ENCODE results near the gene KIF21B.
"Not testable (repeated sequence)": the region's sequence is repeated elsewhere in the genome, so short reads cannot be mapped to it uniquely, and the experiment has no call there.

Gene KIF21B

DNA sequence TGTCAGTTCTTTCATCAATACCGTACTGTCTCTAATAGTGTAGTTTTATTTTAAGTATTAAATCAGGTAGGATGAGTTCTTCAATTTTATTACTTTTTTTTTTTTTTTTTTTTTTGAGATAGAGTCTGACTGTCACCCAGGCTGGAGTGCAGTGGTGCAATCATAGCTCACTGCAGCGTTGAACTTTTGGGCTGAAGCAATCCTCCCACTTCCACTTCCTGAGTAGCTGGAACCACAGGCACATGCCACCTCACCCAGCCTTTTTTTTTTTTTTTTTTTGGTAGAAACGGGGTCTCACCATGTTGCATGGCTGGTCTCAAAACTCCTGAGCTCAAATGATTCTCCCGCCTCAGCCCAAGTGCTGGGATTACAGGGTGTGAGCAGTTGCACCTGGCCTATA lies 84.6 kb downstream of the KIF21B start:
- DNase-seq (ENCODE audit: low read depth in 2 of 2), result no peak

DNA sequence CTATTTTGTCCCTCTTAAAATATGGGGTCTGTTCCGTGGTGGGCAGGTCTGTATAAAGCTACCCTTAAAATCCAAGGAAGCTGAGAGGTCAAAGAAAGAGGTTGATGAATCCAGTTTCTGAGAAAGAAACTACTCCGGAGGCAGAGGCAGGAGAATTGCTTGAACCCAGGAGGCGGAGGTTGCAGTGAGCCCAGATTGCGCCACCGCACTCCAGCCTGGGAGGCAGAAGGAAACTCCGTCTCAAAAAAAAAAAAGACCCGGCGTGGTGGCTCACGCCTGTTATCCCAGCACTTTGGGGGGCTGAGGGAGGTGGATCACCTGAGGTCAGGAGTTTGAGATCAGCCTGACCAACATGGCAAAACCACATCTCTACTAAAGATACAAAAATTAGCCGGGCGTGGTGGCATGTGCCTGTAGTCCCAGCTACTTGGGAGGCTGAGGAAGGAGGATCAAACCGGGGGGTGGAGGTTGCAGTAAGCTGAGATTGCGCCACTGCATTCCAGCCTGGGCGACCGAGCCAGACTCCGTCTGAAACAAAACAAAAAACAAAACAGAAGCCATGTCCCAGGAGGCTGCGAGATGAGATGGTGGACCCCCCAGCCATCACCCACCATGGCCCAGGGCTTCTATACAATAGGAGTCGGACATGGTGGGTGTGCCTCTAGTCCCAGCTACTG lies 88.1 kb downstream of the KIF21B start:
- DNase-seq (ENCODE audit: low read depth in 2 of 2), result not testable (repeated sequence)

DNA sequence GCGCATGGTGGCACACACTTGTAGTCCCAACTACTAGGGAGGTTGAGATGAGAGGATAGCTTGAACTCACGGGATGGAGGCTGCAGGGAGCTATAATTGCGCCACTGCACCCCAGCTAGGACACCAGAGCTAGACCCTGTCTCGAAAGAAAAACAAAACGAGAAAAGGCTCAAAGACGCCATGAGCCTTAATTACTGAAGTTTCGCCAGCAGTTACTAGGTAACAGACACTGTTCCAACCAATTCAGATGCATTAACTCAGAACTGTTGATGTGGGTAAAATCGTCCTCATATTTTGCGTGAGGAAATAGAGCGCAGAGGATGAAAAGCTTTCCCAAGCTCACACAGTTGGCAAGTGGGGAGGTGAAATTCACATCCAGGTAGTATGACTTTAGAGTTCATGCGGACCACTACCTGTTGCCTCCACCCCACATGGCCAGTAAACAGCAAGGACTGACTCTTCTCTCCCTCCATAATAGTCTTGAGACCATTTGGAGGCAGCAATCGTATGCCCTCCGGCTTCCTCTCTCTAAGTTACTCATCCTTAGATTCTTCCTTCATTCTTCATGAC lies 88.8 kb downstream of the KIF21B start:
- no peak for DNase-seq (ENCODE audit: low read depth in 2 of 2)

DNA sequence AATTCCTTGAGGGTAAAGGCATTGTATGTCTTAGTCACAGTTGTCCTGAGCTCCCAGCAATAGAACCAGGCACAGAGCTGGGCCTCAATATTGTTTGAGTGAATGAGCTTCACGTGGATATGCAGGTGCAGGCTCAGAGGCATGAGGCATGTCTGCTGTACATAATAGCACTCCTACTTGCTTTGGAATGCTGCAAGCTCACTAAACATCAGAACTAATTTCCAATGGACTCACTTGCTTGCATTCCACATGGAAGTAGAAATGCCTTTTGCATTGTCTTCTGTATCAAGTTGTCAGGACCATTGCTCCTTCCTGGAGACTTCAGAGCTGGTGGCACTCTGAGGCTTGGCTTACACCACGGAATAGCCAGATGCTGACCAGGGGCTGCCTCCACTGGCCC lies 91.7 kb downstream of the KIF21B start:
- no peak for DNase-seq (ENCODE audit: low read depth in 2 of 2)

DNA sequence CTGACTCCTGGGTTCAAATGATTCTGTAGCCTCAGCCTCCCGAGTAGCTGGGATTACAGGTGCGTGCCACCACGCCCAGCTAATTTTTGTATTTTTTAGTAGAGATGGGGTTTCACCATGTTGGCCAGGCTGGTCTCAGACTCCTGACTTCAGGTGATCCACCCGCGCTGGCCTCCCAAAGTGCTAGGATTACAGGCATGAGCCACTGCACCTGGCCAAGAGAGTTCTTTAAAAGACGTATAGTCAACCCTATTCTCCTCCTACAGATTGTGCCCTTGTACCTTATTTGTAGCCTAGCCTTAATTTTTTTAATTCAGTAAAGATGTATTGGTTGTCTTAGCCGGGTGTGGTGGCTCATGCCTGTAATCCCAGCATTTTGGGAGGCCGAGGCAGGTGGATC lies 93.2 kb downstream of the KIF21B start:
- DNase-seq (ENCODE audit: low read depth in 2 of 2), result not testable (repeated sequence)

DNA sequence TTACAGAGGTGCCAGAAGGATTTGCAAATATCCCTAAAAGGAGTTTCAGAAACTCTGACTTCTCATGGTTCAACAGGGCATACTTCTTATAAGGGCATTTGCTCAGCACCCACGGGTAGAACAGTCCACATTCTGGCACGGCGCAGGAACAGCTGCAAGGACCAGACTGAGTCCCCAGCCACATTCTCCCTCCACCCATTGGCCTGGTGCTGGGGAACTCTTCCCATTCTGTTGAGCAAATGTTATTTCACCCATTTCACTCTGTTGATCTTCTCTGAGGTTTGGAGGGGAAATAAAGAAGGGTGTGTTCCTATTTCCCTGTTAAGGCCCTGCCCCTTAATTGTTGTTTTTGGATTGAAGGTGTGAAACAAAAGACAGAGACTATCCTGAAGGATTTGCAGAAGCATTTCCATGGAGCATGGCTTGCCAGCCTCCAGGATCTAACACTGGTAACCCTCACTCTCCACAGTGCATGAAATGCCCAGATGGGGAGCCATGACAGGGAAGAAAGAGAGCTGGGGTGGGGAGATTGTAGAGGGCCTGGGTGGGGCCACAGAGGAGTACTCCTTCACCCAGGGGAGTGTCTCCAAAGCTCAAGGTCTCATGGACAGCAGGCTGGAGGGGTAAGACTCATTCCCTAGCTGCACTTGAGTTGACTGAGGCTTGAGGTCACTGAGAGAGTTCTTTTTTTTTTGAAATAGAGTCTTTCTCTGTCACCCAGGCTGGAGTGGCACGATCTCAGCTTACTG lies 93.8 kb downstream of the KIF21B start:
- no peak for DNase-seq (ENCODE audit: low read depth in 2 of 2)

DNA sequence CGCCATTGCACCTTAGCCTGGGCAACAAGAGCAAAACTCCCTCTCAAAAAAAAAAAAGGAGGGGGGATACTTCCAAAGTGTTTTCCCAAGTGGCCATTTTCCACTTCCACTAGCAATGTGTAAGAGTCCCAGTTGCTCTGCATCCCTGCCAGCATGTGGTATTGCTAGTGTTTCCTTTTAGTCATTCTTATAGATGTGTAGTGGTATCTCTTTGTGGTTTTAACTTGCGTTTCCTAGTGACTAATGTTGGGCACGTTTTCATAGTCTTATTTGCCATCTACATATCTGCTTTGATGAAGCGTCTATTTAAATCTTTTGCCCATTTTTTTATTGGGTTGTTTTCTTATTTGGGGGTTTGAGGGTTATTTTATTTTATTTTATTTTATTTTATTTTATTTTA lies 97.7 kb downstream of the KIF21B start:
- DNase-seq (ENCODE audit: low read depth in 2 of 2), result no peak

DNA sequence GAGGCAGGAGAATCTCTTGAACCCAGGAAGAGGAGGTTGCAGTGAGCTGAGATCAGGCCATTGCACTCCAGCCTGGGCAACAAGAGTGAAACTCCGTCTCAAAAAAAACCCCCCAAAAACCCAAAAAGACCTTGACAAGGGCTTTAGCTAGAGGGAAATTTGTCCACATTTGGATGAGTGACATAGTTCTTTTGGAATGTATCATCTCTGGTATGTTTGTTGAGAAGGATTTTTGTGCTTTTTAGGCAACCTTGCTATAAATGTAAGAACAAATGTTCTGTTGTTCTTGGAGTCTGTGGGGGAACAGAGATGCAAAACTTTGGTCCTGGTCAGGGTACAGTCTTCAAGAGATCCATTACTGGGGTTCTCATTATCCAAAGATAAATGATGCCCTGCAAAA lies 99.9 kb downstream of the KIF21B start:
- no peak for DNase-seq (ENCODE audit: low read depth in 2 of 2)

DNA sequence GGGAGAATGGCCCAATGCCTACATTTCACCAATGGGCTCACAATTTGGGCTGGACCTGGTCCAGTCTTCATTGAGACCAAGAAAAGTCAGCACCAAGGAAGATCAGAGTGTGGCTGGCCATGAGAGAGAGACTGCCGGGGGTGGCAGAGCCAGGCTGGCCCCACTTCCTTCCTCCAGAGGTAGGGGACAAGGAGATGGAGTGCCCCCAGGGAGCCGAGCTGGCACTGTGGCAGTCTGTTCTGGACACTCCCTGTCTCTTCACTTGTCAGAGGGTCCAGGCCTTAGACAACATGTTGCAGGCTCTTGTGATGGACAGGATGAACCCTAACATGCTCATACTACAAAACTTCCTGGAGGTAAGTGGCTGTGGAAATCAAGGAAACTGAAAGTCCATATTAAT lies 101.1 kb downstream of the KIF21B start:
- no peak for DNase-seq (ENCODE audit: low read depth in 2 of 2)

DNA sequence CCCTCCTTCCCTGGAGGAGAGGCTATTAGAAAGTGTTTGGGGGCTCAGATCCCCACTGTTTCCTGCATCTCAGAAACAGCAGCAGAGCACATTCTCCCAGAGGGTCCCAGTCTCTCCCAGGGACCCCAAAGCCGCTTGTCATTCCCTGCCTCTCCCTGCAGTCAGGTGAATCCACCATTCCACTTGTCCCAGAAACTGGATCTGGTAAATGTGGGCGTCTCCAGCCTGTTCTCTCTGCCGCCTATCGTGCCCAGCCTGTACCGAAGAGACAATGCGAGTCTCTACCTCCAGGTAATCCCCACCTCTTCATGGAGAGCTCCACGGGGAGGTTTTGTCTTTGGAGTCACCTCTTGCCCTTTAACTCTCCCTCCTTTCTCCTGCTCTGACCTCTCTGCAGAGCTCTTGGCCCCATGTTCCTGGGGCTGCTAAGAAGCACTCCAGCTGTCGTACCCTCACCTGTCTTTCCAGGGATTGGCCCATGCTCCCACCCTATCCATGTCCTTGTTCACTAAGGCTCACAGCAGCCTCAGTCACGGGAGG lies 101.9 kb downstream of the KIF21B start:
- DNase-seq (ENCODE audit: low read depth in 2 of 2), result no peak

All from stimulated activated CD4-positive, alpha-beta T cell treated with anti-CD3 and anti-CD28 coated beads, Interleukin-12 subunit alpha, Interleukin-12 subunit beta, amount 100 ng/mL, for 24 hours (primary cell).